CD14-positive monocyte (primary cell): Measurements from ENCODE around the gene RAB11FIP4. TPM values are rescaled to one million over a fixed set of nuclear protein-coding genes. Genes with fewer than 3 reads are reported as not detected.

Experiments
- DNase-seq, 3 donors: peaks; one replicate each; pipeline ENCODE4 v3.0.0-alpha.2; 2011 to 2022
- H2AFZ ChIP-seq: 2 replicates; pipeline ENCODE4 v1.6.0; 2012; ENCODE audit warnings: mild to moderate bottlenecking, low read depth, low read length, inconsistent platforms; ENCODE audit not compliant: insufficient read depth, poor library complexity, severe bottlenecking
- H3K27ac ChIP-seq, 2 donors: 1 replicate in 1 of 2; 2 replicates in 1 of 2; pipeline ENCODE4 v1.5.1; 2012 to 2013; ENCODE audit warnings: low read length in 2 of 2, control low read depth in 1 of 2, inconsistent platforms in 1 of 2, low read depth in 1 of 2, mild to moderate bottlenecking in 1 of 2
- H3K27me3 ChIP-seq, 2 donors: one replicate each; pipeline versions ENCODE4 v1.6.0 to v1.6.1; 2011 to 2013; ENCODE audit warnings: low read length in 2 of 2; ENCODE audit not compliant: control insufficient read depth in 2 of 2, insufficient read depth in 2 of 2
- H3K36me3 ChIP-seq, 2 donors: replicated peaks in 1 of 2; 1 replicate in 1 of 2; 2 replicates in 1 of 2; pipeline versions ENCODE4 v1.5.1 to v1.6.1; 2012 to 2013; ENCODE audit warnings: low read length in 2 of 2, control low read depth in 1 of 2, inconsistent platforms in 1 of 2, mild to moderate bottlenecking in 1 of 2; ENCODE audit not compliant: insufficient read depth in 2 of 2, control insufficient read depth in 1 of 2
- H3K4me1 ChIP-seq, 2 donors: 1 replicate in 1 of 2; 2 replicates in 1 of 2; pipeline versions ENCODE4 v1.5.1 to v1.6.1; 2012 to 2013; ENCODE audit warnings: low read length in 2 of 2, control low read depth in 1 of 2, inconsistent platforms in 1 of 2, mild to moderate bottlenecking in 1 of 2, moderate library complexity in 1 of 2; ENCODE audit not compliant: insufficient read depth in 2 of 2, control insufficient read depth in 1 of 2
- H3K4me2 ChIP-seq: replicated peaks from 2 replicates; pipeline ENCODE3; 2012; ENCODE audit warnings: low read length, moderate library complexity, mild to moderate bottlenecking; ENCODE audit not compliant: poor library complexity, severe bottlenecking; ENCODE audit errors: extremely low read depth
- H3K4me3 ChIP-seq, 3 experiments: fragments of 200-600 bp in 1 of 3; sonication (generic) in 1 of 3; replicated peaks in 1 of 3; 1 replicate in 2 of 3; 2 replicates in 1 of 3; pipeline ENCODE4 v1.5.1; 2011 to 2013; ENCODE audit warnings: low read length in 3 of 3, mild to moderate bottlenecking in 3 of 3, control low read depth in 2 of 3, low read depth in 2 of 3, inconsistent platforms in 1 of 3, moderate library complexity in 1 of 3
- H3K79me2 ChIP-seq: 2 replicates; pipeline ENCODE4 v1.6.0; 2012; ENCODE audit warnings: mild to moderate bottlenecking, control low read depth, inconsistent platforms, low read length, moderate library complexity; ENCODE audit not compliant: insufficient read depth
- H3K9ac ChIP-seq: 2 replicates; pipeline ENCODE4 v1.6.0; 2017; ENCODE audit warnings: low read length, mild to moderate bottlenecking; ENCODE audit not compliant: insufficient read depth, poor library complexity, severe bottlenecking
- H3K9me3 ChIP-seq, 2 donors: replicated peaks in 1 of 2; 1 replicate in 1 of 2; 2 replicates in 1 of 2; pipeline versions ENCODE4 v1.5.1 to v1.6.1; 2012 to 2013; ENCODE audit warnings: low read length in 2 of 2, control low read depth in 1 of 2; ENCODE audit not compliant: control insufficient read depth in 1 of 2, insufficient read depth in 1 of 2
- H4K20me1 ChIP-seq: 2 replicates; pipeline ENCODE4 v1.6.0; 2012; ENCODE audit warnings: mild to moderate bottlenecking, low read length, control low read depth, moderate library complexity; ENCODE audit not compliant: insufficient read depth
- H3K27ac Mint-ChIP-seq, 7 donors: one replicate each; pipeline ENCODE4 v1.8.0; 2020; ENCODE audit warnings: mild to moderate bottlenecking in 7 of 7, mixed read lengths in 7 of 7, moderate library complexity in 6 of 7, inconsistent platforms in 2 of 7
- H3K27me3 Mint-ChIP-seq, 3 donors: one replicate each; pipeline ENCODE4 v1.8.0; 2021 to 2022; ENCODE audit warnings: low read depth in 3 of 3, mild to moderate bottlenecking in 3 of 3, mixed read lengths in 3 of 3, moderate library complexity in 3 of 3, inconsistent platforms in 1 of 3
- H3K36me3 Mint-ChIP-seq, 2 donors: one replicate each; pipeline ENCODE4 v1.8.0; 2020; ENCODE audit warnings: mixed read lengths in 2 of 2, inconsistent platforms in 1 of 2, mild to moderate bottlenecking in 1 of 2
- H3K4me1 Mint-ChIP-seq: one replicate; pipeline ENCODE4 v1.8.0; 2020; ENCODE audit warnings: mild to moderate bottlenecking, mixed read lengths
- H3K4me3 Mint-ChIP-seq, 2 donors: one replicate each; pipeline ENCODE4 v1.8.0; 2020; ENCODE audit warnings: mild to moderate bottlenecking in 2 of 2, mixed read lengths in 2 of 2, moderate library complexity in 1 of 2
- H3K9me3 Mint-ChIP-seq, 7 donors: one replicate each; pipeline ENCODE4 v1.8.0; 2020 to 2022; ENCODE audit warnings: mixed read lengths in 7 of 7, mild to moderate bottlenecking in 6 of 7, moderate library complexity in 6 of 7, inconsistent platforms in 2 of 7
- CTCF ChIP-seq: fragments of 200-600 bp; IDR thresholded peaks from one replicate; pipeline ENCODE4 v1.8.0; 2022; ENCODE audit warnings: antibody characterized with exemption, mild to moderate bottlenecking
- WGBS: methylation state at CpG from one replicate; pipeline ENCODE4 v1.1.5; 2013; ENCODE audit warnings: missing lambda C conversion rate; ENCODE audit not compliant: insufficient coverage; 5-methylcytosine and 5-hydroxymethylcytosine counted together
- intact Hi-C, 2 donors: fragments of 100-400 bp; cut with micrococcal nuclease; formaldehyde crosslinking; loops; one replicate each; pipeline versions ENCODE4 v1.15.0 to v1.15.1; 2023
- polyA plus RNA-seq, 3 donors: library from polyadenylated mRNA; depleted of rRNA in 1 of 3; unstranded in 2 of 3; stranded (reverse) in 1 of 3; fragments of 300-500 nt in 2 of 3; fragments of >200 nt in 1 of 3; fragmentation: Illumina TruSeq in 2 of 3; gene quantifications; 1 replicate in 2 of 3; 2 replicates in 1 of 3; pipeline ENCODE4 v1.2.3, GENCODE V29; 2012 to 2021

The RAB11FIP4 gene
- polyA plus RNA-seq, 3 donors, result 10.4 to 21.9 (median 16.2) TPM

DNA sequence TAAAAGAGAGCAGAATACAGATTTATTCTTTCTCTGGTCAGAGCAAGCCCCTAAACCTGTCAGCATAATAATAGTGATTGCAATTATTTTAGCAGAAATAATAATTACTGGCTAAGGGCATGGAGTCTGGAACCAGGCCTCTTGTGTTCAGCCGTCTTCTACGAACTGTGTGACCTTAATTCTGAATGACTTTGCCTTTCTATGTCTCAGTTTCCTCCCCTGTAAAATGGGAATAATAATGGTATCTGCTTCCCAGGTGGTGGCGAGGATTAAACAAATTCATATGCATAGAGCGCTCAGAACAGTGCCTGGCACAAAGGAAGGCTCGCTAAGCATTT is 33.4 kb downstream of the RAB11FIP4 start:
- H3K4me3 ChIP-seq, result no peak overlapping the region
- Mint-ChIP-seq H3K4me1 (no peaks in the 10 kb centered on the region), H3K36me3 (no peaks in the 10 kb centered on the region), H3K9me3 (peaks cover 2 to 18% (median 11%) of the 10 kb centered on the region in 7 donors), H3K4me3 (no peak overlapping the region), H3K27me3 (peaks cover 3 to 9% (median 7%) of the 10 kb centered on the region in 3 donors), H3K27ac (no peak overlapping the region)
- intact Hi-C loops, result no loop called here
- H3K4me1 ChIP-seq, result no peaks in the 10 kb centered on the region
- no peaks in the 10 kb centered on the region for H3K27me3 ChIP-seq
- 93% methylated on average over 2 of the region's 5 CpGs for WGBS
- no peak overlapping the region for H3K9ac ChIP-seq
- no peaks in the 10 kb centered on the region for H3K36me3 ChIP-seq
- H3K9me3 ChIP-seq, result peaks cover 6 to 10% of the 10 kb centered on the region in 2 donors
- H4K20me1 ChIP-seq, result no peaks in the 10 kb centered on the region
- no peak overlapping the region for H3K27ac ChIP-seq
- TF ChIP-seq CTCF, result no peak
- H3K4me2 ChIP-seq, result no peak overlapping the region
- H3K79me2 ChIP-seq, result no peaks in the 10 kb centered on the region
- no peak overlapping the region for H2AFZ ChIP-seq
- DNase-seq, result no peak

DNA sequence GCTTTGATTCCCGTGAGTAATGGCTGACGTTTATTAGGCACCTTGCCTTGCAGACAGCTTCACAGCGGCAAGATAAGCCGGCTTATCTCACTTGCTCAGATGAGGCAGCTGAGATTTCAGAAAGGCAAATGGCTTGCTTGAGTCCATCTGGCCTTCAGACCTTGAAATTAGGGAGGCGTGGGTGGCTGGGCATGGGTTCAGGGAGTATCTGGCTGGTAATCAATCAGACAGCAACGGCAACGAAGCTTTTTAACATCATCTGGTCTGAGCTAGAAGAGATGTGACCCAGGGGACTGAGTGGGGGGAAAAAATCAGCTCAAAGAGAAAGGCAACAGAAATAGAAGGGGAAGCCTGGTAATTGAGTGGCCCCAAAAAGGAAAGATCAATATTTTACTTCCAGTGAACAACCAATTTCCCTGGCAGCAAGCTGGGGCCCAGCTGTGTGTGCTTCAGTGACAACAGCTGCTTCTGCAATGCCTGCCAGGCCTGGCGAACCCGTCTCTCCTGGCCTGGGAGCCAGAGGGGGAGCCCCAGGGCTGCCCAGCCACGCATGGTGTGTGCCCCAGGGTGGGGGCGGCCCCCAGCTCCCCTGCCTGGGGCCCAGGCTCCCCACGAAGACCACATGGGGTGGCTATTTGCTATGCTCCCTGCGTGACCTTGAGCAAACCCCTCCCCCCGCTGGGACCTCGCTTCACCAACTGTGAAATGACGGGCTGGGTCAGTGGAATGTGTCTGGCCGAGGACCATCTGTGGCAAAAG is 34.0 kb downstream of the RAB11FIP4 start:
- 88% methylated on average over 14 of the region's 17 CpGs for WGBS
- H3K27me3 Mint-ChIP-seq, result peaks cover 3 to 11% (median 6%) of the 10 kb centered on the region in 3 donors
- H3K4me2 ChIP-seq, result no peak overlapping the region
- no peaks in the 10 kb centered on the region for H3K4me1 Mint-ChIP-seq
- no peak overlapping the region for H3K4me3 Mint-ChIP-seq
- H3K27ac Mint-ChIP-seq, result no peak overlapping the region
- no peak for TF ChIP-seq CTCF
- intact Hi-C loops, result no loop called here
- peaks cover 6 to 10% of the 10 kb centered on the region in 2 donors for H3K9me3 ChIP-seq
- no peaks in the 10 kb centered on the region for H3K79me2 ChIP-seq
- no peaks in the 10 kb centered on the region for H3K4me1 ChIP-seq
- no peak overlapping the region for H3K4me3 ChIP-seq
- DNase-seq, result no peak
- H3K27ac ChIP-seq, result no peak overlapping the region
- no peaks in the 10 kb centered on the region for H3K36me3 ChIP-seq
- H3K9ac ChIP-seq, result no peak overlapping the region
- H4K20me1 ChIP-seq, result no peaks in the 10 kb centered on the region
- H3K27me3 ChIP-seq, result no peaks in the 10 kb centered on the region
- no peaks in the 10 kb centered on the region for H3K36me3 Mint-ChIP-seq
- peaks cover 2 to 18% (median 11%) of the 10 kb centered on the region in 7 donors for H3K9me3 Mint-ChIP-seq
- H2AFZ ChIP-seq, result peak overlapping the region; percentile 24
